Mesenchymal stem cell (in vitro differentiated cells and primary cell): ENCODE results near the gene SCART1.

Experiments used
- DNase-seq: peaks from one replicate; pipeline ENCODE4 v3.0.0-alpha.2; 2013
- H2AFZ ChIP-seq: one replicate; pipeline ENCODE4 v1.6.1; 2013; ENCODE audit warnings: low read depth, mild to moderate bottlenecking, control low read depth, inconsistent platforms, low read length, moderate library complexity
- H2AK5ac ChIP-seq: 2 replicates; pipeline ENCODE4 v1.6.1; 2013; ENCODE audit warnings: low read length, moderate library complexity, mild to moderate bottlenecking, inconsistent platforms; ENCODE audit not compliant: severe bottlenecking
- H2BK120ac ChIP-seq: one replicate; pipeline ENCODE4 v1.6.1; 2013; ENCODE audit warnings: low read depth, mild to moderate bottlenecking, inconsistent platforms, low read length, moderate library complexity
- H2BK12ac ChIP-seq, 2 experiments: one replicate each; pipeline ENCODE4 v1.6.1; 2013; ENCODE audit warnings: inconsistent platforms in 2 of 2, low read length in 2 of 2, mild to moderate bottlenecking in 2 of 2, moderate library complexity in 2 of 2, control low read depth in 1 of 2
- H2BK15ac ChIP-seq: one replicate; pipeline ENCODE4 v1.6.1; 2013; ENCODE audit warnings: mild to moderate bottlenecking, low read depth, inconsistent platforms; ENCODE audit not compliant: poor library complexity, severe bottlenecking
- H2BK5ac ChIP-seq: 2 replicates; pipeline ENCODE4 v1.6.1; 2013; ENCODE audit warnings: low read depth, mild to moderate bottlenecking, low read length, control low read depth, inconsistent platforms; ENCODE audit not compliant: poor library complexity, severe bottlenecking
- H3K14ac ChIP-seq, 2 experiments: one replicate each; pipeline ENCODE4 v1.6.1; 2013; ENCODE audit warnings: inconsistent platforms in 2 of 2, low read length in 2 of 2, control low read depth in 1 of 2, mild to moderate bottlenecking in 1 of 2, moderate library complexity in 1 of 2
- H3K18ac ChIP-seq, 2 experiments: one replicate each; pipeline ENCODE4 v1.6.1; 2013; ENCODE audit warnings: inconsistent platforms in 2 of 2, low read length in 2 of 2, control low read depth in 1 of 2, low read depth in 1 of 2, mild to moderate bottlenecking in 1 of 2
- H3K23ac ChIP-seq, 2 experiments: one replicate each; pipeline ENCODE4 v1.6.1; 2013; ENCODE audit warnings: inconsistent platforms in 2 of 2, low read length in 2 of 2, mild to moderate bottlenecking in 2 of 2, moderate library complexity in 2 of 2, control low read depth in 1 of 2
- H3K27ac ChIP-seq: 2 replicates; pipeline ENCODE4 v1.5.1; 2013; ENCODE audit warnings: mild to moderate bottlenecking, moderate library complexity, low read length, control low read depth, inconsistent platforms; ENCODE audit not compliant: poor library complexity, severe bottlenecking
- H3K27me3 ChIP-seq, 2 experiments: 2 replicates each; pipeline versions ENCODE4 v1.6.1 to v1.7.0; 2013; ENCODE audit warnings: low read length in 2 of 2, mild to moderate bottlenecking in 2 of 2, moderate library complexity in 2 of 2, control low read depth in 1 of 2, inconsistent platforms in 1 of 2; ENCODE audit not compliant: control insufficient read depth in 1 of 2, insufficient read depth in 1 of 2
- H3K36me3 ChIP-seq, 2 experiments: 2 replicates each; pipeline versions ENCODE4 v1.6.1 to v1.7.0; 2013; ENCODE audit warnings: low read length in 2 of 2, control low read depth in 1 of 2, inconsistent platforms in 1 of 2, low read depth in 1 of 2, mild to moderate bottlenecking in 1 of 2; ENCODE audit not compliant: insufficient read depth in 2 of 2, control insufficient read depth in 1 of 2
- H3K4ac ChIP-seq, 2 experiments: one replicate each; pipeline ENCODE4 v1.6.1; 2013; ENCODE audit warnings: inconsistent platforms in 2 of 2, low read length in 2 of 2, mild to moderate bottlenecking in 2 of 2, moderate library complexity in 2 of 2, control low read depth in 1 of 2, low read depth in 1 of 2
- H3K4me1 ChIP-seq: 2 replicates; pipeline ENCODE4 v1.6.1; 2013; ENCODE audit warnings: low read depth, low read length, control low read depth; ENCODE audit not compliant: control insufficient read depth, insufficient read depth
- H3K4me2 ChIP-seq: 2 replicates; pipeline ENCODE4 v1.6.1; 2013; ENCODE audit warnings: low read length, mild to moderate bottlenecking, inconsistent platforms; ENCODE audit not compliant: poor library complexity, severe bottlenecking
- H3K4me3 ChIP-seq, 2 experiments: 2 replicates each; pipeline versions ENCODE4 v1.5.1 to v1.7.0; 2013; ENCODE audit warnings: low read length in 2 of 2, mild to moderate bottlenecking in 2 of 2, control low read depth in 1 of 2, low read depth in 1 of 2; ENCODE audit not compliant: insufficient read depth in 1 of 2
- H3K79me1 ChIP-seq: replicated peaks from 2 replicates; pipeline ENCODE4 v1.6.1; 2013; ENCODE audit warnings: mild to moderate bottlenecking, control low read depth, low read length, inconsistent platforms; ENCODE audit not compliant: poor library complexity, severe bottlenecking
- H3K9ac ChIP-seq: 2 replicates; pipeline ENCODE4 v1.7.0; 2013; ENCODE audit warnings: mild to moderate bottlenecking, low read length, moderate library complexity
- H3K9me3 ChIP-seq: 2 replicates; pipeline ENCODE4 v1.7.0; 2013; ENCODE audit warnings: mild to moderate bottlenecking, low read length; ENCODE audit not compliant: control insufficient read depth
- H4K8ac ChIP-seq: one replicate; pipeline ENCODE4 v1.6.1; 2013; ENCODE audit warnings: inconsistent platforms, mild to moderate bottlenecking, low read length, moderate library complexity
- H4K91ac ChIP-seq: one replicate; pipeline ENCODE4 v1.6.1; 2013; ENCODE audit warnings: mild to moderate bottlenecking, low read length, inconsistent platforms
- WGBS: methylation state at CpG from one replicate; pipeline ENCODE4 v1.1.7; 2013; ENCODE audit warnings: mixed read lengths; 5-methylcytosine and 5-hydroxymethylcytosine counted together

The SCART1 gene

DNA sequence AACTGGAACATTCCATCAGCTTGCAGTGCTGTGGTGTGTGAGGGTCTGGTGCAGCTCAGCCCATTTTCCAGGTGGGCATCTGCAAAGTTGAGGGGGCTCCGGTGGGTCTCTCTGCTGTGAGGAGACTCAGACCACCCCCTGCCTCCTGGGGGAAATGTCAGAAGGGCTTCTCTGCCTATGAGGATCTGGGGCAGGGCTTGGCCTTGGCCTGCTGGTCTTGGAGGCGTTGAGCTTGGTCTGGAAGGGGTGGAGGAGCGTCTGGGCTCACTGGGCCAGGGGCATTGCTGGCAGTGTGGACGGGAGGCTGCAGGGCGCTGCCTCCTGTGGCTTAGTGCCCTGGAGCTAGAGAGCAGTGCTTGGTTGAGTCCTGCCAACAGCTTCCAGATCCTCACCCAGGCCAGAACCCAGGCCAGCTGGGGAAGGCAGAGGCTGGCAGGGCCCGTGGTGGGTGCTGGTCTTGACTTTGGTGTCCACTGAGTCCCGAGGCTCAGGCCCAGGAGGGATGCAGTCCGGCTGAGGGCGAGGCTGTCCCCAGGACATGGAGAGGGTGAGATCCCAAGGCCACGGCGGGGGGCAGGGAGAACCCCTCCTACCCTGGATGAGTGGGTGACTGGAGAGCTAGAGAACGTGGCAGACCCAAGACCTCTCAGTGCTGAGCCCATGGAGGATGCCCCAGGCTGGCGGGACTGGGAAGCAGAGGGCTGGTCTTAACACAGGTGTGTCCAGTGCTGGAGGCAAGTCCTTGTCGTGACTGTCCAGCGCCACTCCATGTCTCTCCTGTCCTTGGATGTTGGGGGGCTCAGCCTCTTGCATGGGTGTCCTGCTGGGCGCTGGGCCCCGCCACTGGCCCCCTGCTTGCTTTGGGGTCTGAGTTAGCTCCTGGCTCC, 32.2 kb upstream of the SCART1 start:
- H3K27me3 ChIP-seq, result peaks cover 0 to 4% of the 10 kb centered on the region in 2 experiments
- 95% methylated on average over 16 of the region's 17 CpGs for WGBS
- no peaks in the 10 kb centered on the region for H3K9me3 ChIP-seq
- H2BK15ac ChIP-seq, result no peak overlapping the region
- no peak overlapping the region for H3K18ac ChIP-seq
- peak overlapping the region; percentile 11 for H4K91ac ChIP-seq
- H3K14ac ChIP-seq, result no peak overlapping the region
- H3K4me3 ChIP-seq, result no peak overlapping the region
- no peak overlapping the region for H3K4me2 ChIP-seq
- no peak overlapping the region for H4K8ac ChIP-seq
- DNase-seq, result no peak
- no peak overlapping the region for H2AFZ ChIP-seq
- H3K4ac ChIP-seq, result no peak overlapping the region
- H2AK5ac ChIP-seq, result no peak overlapping the region
- peaks cover 26% of the 10 kb centered on the region for H3K79me1 ChIP-seq
- peaks cover 20% of the 10 kb centered on the region for H3K4me1 ChIP-seq
- H2BK5ac ChIP-seq, result no peak overlapping the region
- peaks cover 36 to 51% of the 10 kb centered on the region in 2 experiments for H3K36me3 ChIP-seq
- H3K23ac ChIP-seq, result no peak overlapping the region
- H3K27ac ChIP-seq, result no peak overlapping the region
- no peak overlapping the region for H3K9ac ChIP-seq
- no peak overlapping the region for H2BK12ac ChIP-seq
- no peak overlapping the region for H2BK120ac ChIP-seq

DNA sequence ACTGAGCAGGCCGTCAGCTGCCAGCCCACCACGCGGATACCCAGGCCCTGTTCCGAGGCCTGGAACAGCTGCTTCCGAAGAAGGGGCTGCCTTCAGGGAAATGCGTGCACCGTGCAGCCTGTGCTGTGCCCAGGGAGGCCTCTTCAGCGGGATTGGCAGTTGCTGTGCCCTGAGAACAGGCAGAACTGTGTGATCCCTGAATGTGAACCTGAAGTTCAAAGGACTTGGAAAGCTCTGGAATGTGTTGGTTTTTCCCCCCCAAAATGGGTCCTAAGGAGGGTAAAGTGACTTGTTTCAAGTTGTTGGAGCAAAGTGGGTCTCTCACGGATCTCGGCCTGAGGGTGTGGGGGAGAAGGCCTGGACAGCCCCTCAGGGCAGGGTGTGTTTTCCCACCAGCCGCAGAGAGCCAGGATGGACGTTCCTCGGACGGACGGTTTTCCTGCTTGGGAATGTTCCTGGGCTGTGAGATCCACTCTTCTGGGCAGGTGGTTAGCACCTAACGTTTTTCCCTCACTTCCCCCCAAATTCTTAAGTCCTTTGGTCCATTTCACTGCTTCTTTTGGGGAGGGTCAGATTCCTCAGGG, 31.4 kb upstream of the SCART1 start:
- Histone ChIP-seq H3K18ac (no peak overlapping the region), H3K36me3 (peaks cover 36 to 51% of the 10 kb centered on the region in 2 experiments), H2BK15ac (no peak overlapping the region), H4K91ac (no peak overlapping the region), H2BK120ac (no peak overlapping the region), H3K4ac (no peak overlapping the region), H3K79me1 (peaks cover 26% of the 10 kb centered on the region), H2BK12ac (no peak overlapping the region), H3K27ac (no peak overlapping the region), H4K8ac (no peak overlapping the region), H3K27me3 (peaks cover 0 to 4% of the 10 kb centered on the region in 2 experiments), H3K4me1 (peaks cover 20% of the 10 kb centered on the region), H3K23ac (no peak overlapping the region), H2AFZ (no peak overlapping the region), H3K4me2 (no peak overlapping the region), H2AK5ac (no peak overlapping the region), H2BK5ac (no peak overlapping the region), H3K4me3 (no peak overlapping the region), H3K9ac (no peak overlapping the region), H3K14ac (no peak overlapping the region), H3K9me3 (no peaks in the 10 kb centered on the region)
- 84% methylated on average over 16 of the region's 16 CpGs for WGBS
- DNase-seq, result no peak

DNA sequence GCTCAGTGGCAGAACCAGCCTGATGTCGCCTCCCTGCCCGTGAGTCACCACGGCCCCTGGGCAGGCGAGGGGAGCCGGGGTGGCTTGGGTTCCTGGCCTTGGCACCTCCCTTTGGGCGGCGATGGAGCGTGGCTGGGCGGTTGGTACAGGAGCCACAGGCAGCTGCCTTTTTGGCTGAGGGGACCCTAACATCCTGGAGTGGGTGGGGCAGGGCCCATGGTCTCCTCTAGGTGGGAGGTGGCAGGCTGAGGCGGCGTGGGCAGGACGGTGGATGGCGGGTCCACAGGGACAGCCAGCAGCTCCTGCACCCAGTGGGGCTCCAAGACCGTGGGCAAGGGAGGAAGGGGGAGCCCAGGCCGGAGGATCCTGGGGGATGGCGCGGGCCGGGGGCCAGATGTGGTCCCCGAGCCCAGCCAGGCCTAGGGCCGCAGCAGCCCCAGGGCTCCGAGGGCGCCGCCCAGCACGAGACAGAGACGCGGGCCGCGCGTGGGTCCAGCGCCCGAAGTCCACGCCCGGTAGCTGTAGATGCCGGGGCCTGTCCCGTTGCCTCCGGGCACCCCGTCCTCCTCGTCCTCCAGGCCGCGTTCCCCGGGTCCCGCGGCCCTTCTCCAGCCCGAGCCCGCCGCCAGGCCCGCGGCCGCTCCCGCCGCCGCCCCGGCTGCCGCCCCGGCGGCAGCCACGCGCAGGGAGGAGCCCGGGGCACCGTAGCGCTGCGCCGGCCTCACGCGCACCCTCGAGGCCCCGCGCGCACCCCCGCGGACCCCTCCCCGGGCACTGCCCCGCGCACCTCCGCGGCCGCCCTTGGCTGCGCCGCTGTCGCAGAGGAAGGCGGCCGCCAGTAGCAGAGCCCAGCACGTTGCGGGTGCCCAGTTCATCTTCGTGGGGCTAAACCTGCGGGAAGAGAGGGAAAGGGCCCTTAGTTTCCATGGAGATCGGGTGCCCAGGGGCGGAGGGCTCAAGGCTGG, 30.7 kb upstream of the SCART1 start:
- no peak overlapping the region for H2AK5ac ChIP-seq
- no peak overlapping the region for H2BK120ac ChIP-seq
- H3K9me3 ChIP-seq, result no peaks in the 10 kb centered on the region
- H3K18ac ChIP-seq, result no peak overlapping the region
- DNase-seq, result no peak
- H3K27me3 ChIP-seq, result peaks cover 0 to 4% of the 10 kb centered on the region in 2 experiments
- H3K36me3 ChIP-seq, result peaks cover 32 to 48% of the 10 kb centered on the region in 2 experiments
- no peak overlapping the region for H3K14ac ChIP-seq
- H3K79me1 ChIP-seq, result peaks cover 25% of the 10 kb centered on the region
- H3K23ac ChIP-seq, result no peak overlapping the region
- no peak overlapping the region for H2AFZ ChIP-seq
- no peak overlapping the region for H3K4me3 ChIP-seq
- H4K8ac ChIP-seq, result no peak overlapping the region
- no peak overlapping the region for H2BK12ac ChIP-seq
- H2BK15ac ChIP-seq, result no peak overlapping the region
- no peak overlapping the region for H3K4ac ChIP-seq
- H3K9ac ChIP-seq, result no peak overlapping the region
- H4K91ac ChIP-seq, result no peak overlapping the region
- 29% methylated on average over 78 of the region's 88 CpGs for WGBS
- H3K4me2 ChIP-seq, result peak overlapping the region; percentile 27
- H2BK5ac ChIP-seq, result no peak overlapping the region
- H3K4me1 ChIP-seq, result peaks cover 20% of the 10 kb centered on the region
- no peak overlapping the region for H3K27ac ChIP-seq
